CD4-positive, alpha-beta T cell treated with Interferon gamma for 1 hour (primary cell): ENCODE data around the gene CEP170B.
"Not testable (repeated sequence)": the region's sequence is repeated elsewhere in the genome, so short reads cannot be mapped to it uniquely, and the experiment has no call there.

Source experiments
- DNase-seq: peaks from one replicate; pipeline ENCODE4 v3.0.0-alpha.2; 2020

The CEP170B gene

GRCh38 chr14:104844306-104845032 lies 20.6 kb upstream of the CEP170B start:
- no peak for DNase-seq

GRCh38 chr14:104845033-104845666 lies 19.9 kb upstream of the CEP170B start:
- DNase-seq = no peak

- no peak for DNase-seq
Measured at GRCh38 chr14:104845834-104846441, 19.1 kb upstream of the CEP170B start.

GRCh38 chr14:104852280-104852663 lies 12.8 kb upstream of the CEP170B start:
- no peak for DNase-seq

GRCh38 chr14:104855532-104856090 lies 9.5 kb upstream of the CEP170B start:
- no peak for DNase-seq

- no peak for DNase-seq
Measured at GRCh38 chr14:104856157-104856868, 8.8 kb upstream of the CEP170B start.

- DNase-seq = no peak
Measured at GRCh38 chr14:104856869-104857860, 7.9 kb upstream of the CEP170B start.

- not testable (repeated sequence) for DNase-seq
Measured at GRCh38 chr14:104857931-104858330, 7.1 kb upstream of the CEP170B start.

- DNase-seq = no peak
Measured at GRCh38 chr14:104858811-104859426, 6.1 kb upstream of the CEP170B start.

GRCh38 chr14:104859900-104860299 lies 5.2 kb upstream of the CEP170B start:
- no peak for DNase-seq

GRCh38 chr14:104860414-104860813 lies 4.7 kb upstream of the CEP170B start:
- DNase-seq = no peak

- DNase-seq = no peak
Measured at GRCh38 chr14:104863131-104863862, 1.8 kb upstream of the CEP170B start.

GRCh38 chr14:104863923-104864266 lies 1.2 kb upstream of the CEP170B start:
- no peak for DNase-seq

GRCh38 chr14:104864267-104865080 lies 594 bp upstream of the CEP170B start:
- no peak for DNase-seq

- DNase-seq = no peak
Measured at GRCh38 chr14:104865631-104866441, 768 bp downstream of the CEP170B start.

- DNase-seq = no peak
Measured at GRCh38 chr14:104866451-104867370, 1.6 kb downstream of the CEP170B start.

- DNase-seq = no peak
Measured at GRCh38 chr14:104867371-104868059, 2.4 kb downstream of the CEP170B start.
